ENCODE results near the gene ANKRD22.

DNA sequence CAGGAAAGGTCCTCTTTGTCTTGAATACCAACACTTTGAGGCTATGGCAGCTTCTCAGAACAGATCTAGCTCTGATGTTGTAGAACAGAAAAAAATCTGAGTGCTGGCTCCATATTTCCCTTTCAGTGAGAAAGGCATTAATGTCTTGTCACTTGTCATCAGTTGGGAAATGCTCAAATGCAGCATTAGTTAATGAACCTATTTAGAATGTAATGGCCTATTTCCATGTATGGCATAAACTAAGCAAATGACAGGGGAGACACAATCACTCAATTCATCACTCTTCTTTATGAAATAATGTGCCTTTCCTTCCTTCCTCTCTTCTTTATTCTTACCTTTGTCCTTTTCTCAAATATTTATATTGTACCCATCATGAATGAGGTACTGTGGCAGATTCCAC lies 23.4 kb upstream of the ANKRD22 start:
- TF ChIP-seq, protein P1, sequence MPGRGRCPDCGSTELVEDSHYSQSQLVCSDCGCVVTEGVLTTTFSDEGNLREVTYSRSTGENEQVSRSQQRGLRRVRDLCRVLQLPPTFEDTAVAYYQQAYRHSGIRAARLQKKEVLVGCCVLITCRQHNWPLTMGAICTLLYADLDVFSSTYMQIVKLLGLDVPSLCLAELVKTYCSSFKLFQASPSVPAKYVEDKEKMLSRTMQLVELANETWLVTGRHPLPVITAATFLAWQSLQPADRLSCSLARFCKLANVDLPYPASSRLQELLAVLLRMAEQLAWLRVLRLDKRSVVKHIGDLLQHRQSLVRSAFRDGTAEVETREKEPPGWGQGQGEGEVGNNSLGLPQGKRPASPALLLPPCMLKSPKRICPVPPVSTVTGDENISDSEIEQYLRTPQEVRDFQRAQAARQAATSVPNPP (IDR thresholded peaks at IDR 0.05; ENCODE audit: borderline replicate concordance, insufficient read depth, insufficient read length), result no peak
- TF ChIP-seq, protein P2, sequence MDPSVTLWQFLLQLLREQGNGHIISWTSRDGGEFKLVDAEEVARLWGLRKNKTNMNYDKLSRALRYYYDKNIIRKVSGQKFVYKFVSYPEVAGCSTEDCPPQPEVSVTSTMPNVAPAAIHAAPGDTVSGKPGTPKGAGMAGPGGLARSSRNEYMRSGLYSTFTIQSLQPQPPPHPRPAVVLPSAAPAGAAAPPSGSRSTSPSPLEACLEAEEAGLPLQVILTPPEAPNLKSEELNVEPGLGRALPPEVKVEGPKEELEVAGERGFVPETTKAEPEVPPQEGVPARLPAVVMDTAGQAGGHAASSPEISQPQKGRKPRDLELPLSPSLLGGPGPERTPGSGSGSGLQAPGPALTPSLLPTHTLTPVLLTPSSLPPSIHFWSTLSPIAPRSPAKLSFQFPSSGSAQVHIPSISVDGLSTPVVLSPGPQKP (CRISPR knock-in tag; IDR thresholded peaks at IDR 0.05), result no peak
- no peak for TF ChIP-seq PHF21A (IDR thresholded peaks at IDR 0.05; ENCODE audit: borderline replicate concordance, low read depth)

Measured in K562 (cell line).